ENCODE results near the gene KRTAP6-3.

The KRTAP6-3 gene

GRCh38 chr21:30592140-30592539, at the start of gene KRTAP6-3:
TSS of gene KRTAP6-3 (plus strand) at chr21:30592440. CDS start at chr21:30592446, 6 bp downstream.
- no peak for DNase-seq

- no peak for DNase-seq
Measured at GRCh38 chr21:30552782-30553181, 39.5 kb upstream of the KRTAP6-3 start.

- DNase-seq: no peak
Measured at GRCh38 chr21:30555095-30555494, 37.1 kb upstream of the KRTAP6-3 start.

GRCh38 chr21:30561264-30561895, 30.9 kb upstream of the KRTAP6-3 start, which contains the start of gene KRTAP19-7:
TSS of gene KRTAP19-7 (minus strand) at chr21:30561314. CDS start at chr21:30561289, 25 bp downstream.
- no peak for DNase-seq

- no peak for DNase-seq
Measured at GRCh38 chr21:30561957-30562356, 30.3 kb upstream of the KRTAP6-3 start.

GRCh38 chr21:30563072-30563471, 29.2 kb upstream of the KRTAP6-3 start:
- no peak for DNase-seq

GRCh38 chr21:30563630-30564029, 28.6 kb upstream of the KRTAP6-3 start:
- no peak for DNase-seq

GRCh38 chr21:30567617-30568016, 24.6 kb upstream of the KRTAP6-3 start:
- no peak for DNase-seq

- DNase-seq: no peak
Measured at GRCh38 chr21:30577766-30578165, 14.5 kb upstream of the KRTAP6-3 start.

- DNase-seq: no peak
Measured at GRCh38 chr21:30579346-30579745, 12.9 kb upstream of the KRTAP6-3 start.

GRCh38 chr21:30580132-30580531, 12.1 kb upstream of the KRTAP6-3 start:
- DNase-seq: no peak

GRCh38 chr21:30582870-30583269, 9.4 kb upstream of the KRTAP6-3 start:
- no peak for DNase-seq

GRCh38 chr21:30590297-30590696, 1.9 kb upstream of the KRTAP6-3 start, which contains the start of gene KRTAP22-2:
TSS of gene KRTAP22-2 (minus strand) at chr21:30590397.
- no peak for DNase-seq

GRCh38 chr21:30598802-30599201, 6.6 kb downstream of the KRTAP6-3 start, which contains the start of gene KRTAP6-2:
TSS of gene KRTAP6-2 (minus strand) at chr21:30598902. CDS start at chr21:30598874, 28 bp downstream.
- no peak for DNase-seq

GRCh38 chr21:30600787-30601186, 8.5 kb downstream of the KRTAP6-3 start, which contains the start of gene KRTAP22-1:
TSS of gene KRTAP22-1 (plus strand) at chr21:30601087.
- no peak for DNase-seq

GRCh38 chr21:30605968-30606367, 13.7 kb downstream of the KRTAP6-3 start:
- DNase-seq: no peak

GRCh38 chr21:30612132-30612531, 19.9 kb downstream of the KRTAP6-3 start:
- no peak for DNase-seq

- peak; percentile 6 for DNase-seq
Measured at GRCh38 chr21:30613836-30614235, 21.6 kb downstream of the KRTAP6-3 start, which contains the start of gene KRTAP6-1. TSS of gene KRTAP6-1 (minus strand) at chr21:30613930. CDS start at chr21:30613904, 26 bp downstream.

GRCh38 chr21:30615199-30615598, 23.0 kb downstream of the KRTAP6-3 start:
- DNase-seq: no peak

- DNase-seq: no peak
Measured at GRCh38 chr21:30616125-30616524, 23.9 kb downstream of the KRTAP6-3 start, which contains the start of gene KRTAP20-1. TSS of gene KRTAP20-1 (plus strand) at chr21:30616425. CDS start at chr21:30616455, 30 bp downstream.

GRCh38 chr21:30620080-30620479, 27.8 kb downstream of the KRTAP6-3 start:
- no peak for DNase-seq

- no peak for DNase-seq
Measured at GRCh38 chr21:30620522-30620921, 28.3 kb downstream of the KRTAP6-3 start, which contains the start of gene KRTAP20-4. TSS of gene KRTAP20-4 (plus strand) at chr21:30620627.

GRCh38 chr21:30623362-30623761, 31.1 kb downstream of the KRTAP6-3 start:
- DNase-seq: no peak

GRCh38 chr21:30625449-30626165, 33.4 kb downstream of the KRTAP6-3 start:
- DNase-seq: no peak
